ENCODE results near the gene SPSB2. TPM values are rescaled to one million over a fixed set of nuclear protein-coding genes. Genes with fewer than 3 reads are reported as not detected.
"Not testable (repeated sequence)": the region's sequence is repeated elsewhere in the genome, so short reads cannot be mapped to it uniquely, and the experiment has no call there.

SPSB2 gene
- total and polyA plus RNA-seq, 2 experiments from 2014 or later = 8.2 to 13.1 TPM

DNA sequence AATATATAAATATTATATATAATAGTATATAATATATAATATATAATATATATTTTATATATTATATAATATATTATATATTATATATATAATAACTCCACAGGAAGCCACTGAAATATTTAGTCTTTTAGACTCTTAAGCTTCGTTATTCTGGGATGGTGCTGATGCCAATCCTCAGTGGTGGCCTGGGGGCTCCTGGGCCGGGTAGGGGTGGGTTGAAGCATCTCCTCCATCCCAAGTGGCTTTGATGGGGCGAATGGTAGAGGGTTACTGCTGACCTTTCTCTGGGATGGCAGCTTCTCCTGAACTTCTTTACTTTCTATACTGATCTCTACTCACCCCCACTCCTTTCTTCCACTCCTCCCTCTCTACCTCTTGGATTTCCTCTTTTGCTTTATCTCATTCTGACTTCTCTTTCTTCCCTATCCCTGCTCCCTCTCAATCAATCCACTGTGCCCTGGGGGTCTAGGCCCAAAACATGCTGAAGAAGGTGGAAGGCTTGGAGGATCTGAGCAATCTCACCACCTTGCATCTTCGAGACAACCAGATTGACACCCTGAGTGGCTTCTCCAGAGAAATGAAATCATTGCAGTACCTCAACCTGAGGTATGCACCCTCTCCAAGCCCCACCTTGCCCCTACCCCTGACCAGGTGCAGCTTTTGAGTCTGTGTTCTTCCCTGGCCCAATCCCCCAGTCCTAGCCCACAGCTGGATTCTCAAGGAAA, 36.5 kb upstream of the SPSB2 start:
- DNase-seq (ENCODE audit: low spot score) (no peak), ATAC-seq (no peak)
- TF ChIP-seq ZNF331 (CRISPR knock-in tag; IDR thresholded peaks at IDR 0.05; ENCODE audit: low read depth) (no peak), ZNF462 (CRISPR knock-in tag; IDR thresholded peaks at IDR 0.05) (no peak), REST (IDR thresholded peaks at IDR 0.05; ENCODE audit: unreplicated experiment) (no peak)
- Histone ChIP-seq H3F3A (replicated peaks; ENCODE audit: low read depth) (peaks cover 10% of the 10 kb centered on the region; the same call in 1 of the 2 replicates), H3K79me2 (replicated peaks; ENCODE audit: insufficient read depth) (peaks cover under 1% of the 10 kb centered on the region; the same call in 1 of the 2 replicates), H3K27me3 (ENCODE audit: insufficient read depth) (no peaks in the 10 kb centered on the region), H4K20me1 (replicated peaks; ENCODE audit: insufficient read depth) (no peaks in the 10 kb centered on the region), H3K9me2 (ENCODE audit: insufficient read depth) (no peaks in the 10 kb centered on the region), H3K4me2 (no peak overlapping the region), H3K4me1 (ENCODE audit: insufficient read depth) (peaks cover 20% of the 10 kb centered on the region), H3K4me3 (no peak overlapping the region), H2AFZ (no peak overlapping the region), H3K27ac (ENCODE audit: low read depth) (no peak overlapping the region), H3K36me3 (ENCODE audit: insufficient read depth) (no peaks in the 10 kb centered on the region)
- no peak overlapping the region for H3K4me3 Mint-ChIP-seq
- peaks cover 11% of the 10 kb centered on the region for H3K27me3 Mint-ChIP-seq (ENCODE audit: insufficient read depth, low read depth, poor library complexity)
- no peak overlapping the region for H3K27ac Mint-ChIP-seq
- peaks cover 12% of the 10 kb centered on the region for H3K4me1 Mint-ChIP-seq
- H3K9me3 Mint-ChIP-seq = no peaks in the 10 kb centered on the region
- H3K36me3 Mint-ChIP-seq (ENCODE audit: low read depth) = no peaks in the 10 kb centered on the region

GRCh38 chr12:6908141-6908540, 35.0 kb upstream of the SPSB2 start:
- H3K27ac ChIP-seq (ENCODE audit: low read depth); H3K9me2 ChIP-seq (ENCODE audit: insufficient read depth); H3K27ac Mint-ChIP-seq; ATAC-seq; H3K9me3 Mint-ChIP-seq; H3K4me3 Mint-ChIP-seq; H3K27me3 ChIP-seq (ENCODE audit: insufficient read depth); H2AFZ ChIP-seq; H3K79me2 ChIP-seq (replicated peaks; ENCODE audit: insufficient read depth); DNase-seq (ENCODE audit: low spot score); H3K27me3 Mint-ChIP-seq (ENCODE audit: insufficient read depth, low read depth, poor library complexity); H3K4me3 ChIP-seq; H3F3A ChIP-seq (replicated peaks; ENCODE audit: low read depth); H3K36me3 ChIP-seq (ENCODE audit: insufficient read depth); H3K4me2 ChIP-seq; H3K36me3 Mint-ChIP-seq (ENCODE audit: low read depth); H4K20me1 ChIP-seq (replicated peaks; ENCODE audit: insufficient read depth); H3K4me1 Mint-ChIP-seq: not testable (repeated sequence)
- H3K4me1 ChIP-seq (ENCODE audit: insufficient read depth) = peaks cover 22% of the 10 kb centered on the region

Data from GM23338 (cell line).